Common myeloid progenitor, CD34-positive (primary cell): ENCODE data around the gene SOCS7. TPM values are rescaled to one million over a fixed set of nuclear protein-coding genes. Genes with fewer than 3 reads are reported as not detected.

ENCODE experiments used
- CTCF ChIA-PET: fragments of 350-600 bp; sonication (Branson Sonifier 250); formaldehyde crosslinking; loops from one replicate; lab custom pipeline; 2021; ENCODE audit warnings: antibody characterized with exemption; lab: Charles Lee
- POLR2A ChIA-PET: fragments of 350-600 bp; sonication (Branson Sonifier 250); formaldehyde crosslinking; loops from one replicate; lab custom pipeline; 2021; ENCODE audit warnings: antibody characterized with exemption; lab: Charles Lee
- DNase-seq, 3 donors: peaks; one replicate each; pipeline versions ENCODE4 v3.0.0 to v3.0.0-alpha.2; 2013
- H3K27ac ChIP-seq, 2 experiments: 1 replicate in 1 of 2; 2 replicates in 1 of 2; pipeline ENCODE4 v1.7.0; 2013; ENCODE audit warnings: inconsistent platforms in 2 of 2, low read length in 2 of 2, mild to moderate bottlenecking in 2 of 2, low read depth in 1 of 2, moderate library complexity in 1 of 2; ENCODE audit not compliant: severe bottlenecking in 2 of 2, insufficient read depth in 1 of 2, poor library complexity in 1 of 2
- H3K27me3 ChIP-seq, 5 experiments: replicated peaks in 2 of 5; 1 replicate in 3 of 5; 2 replicates in 2 of 5; pipeline versions ENCODE4 v1.6.1 to v1.7.0; 2013; ENCODE audit warnings: low read length in 4 of 5, mild to moderate bottlenecking in 2 of 5, moderate library complexity in 2 of 5, inconsistent platforms in 1 of 5; ENCODE audit not compliant: insufficient read depth in 5 of 5, control insufficient read depth in 4 of 5
- H3K36me3 ChIP-seq, 4 experiments: 1 replicate in 2 of 4; 2 replicates in 2 of 4; pipeline versions ENCODE4 v1.6.1 to v1.7.0; 2013; ENCODE audit warnings: low read length in 3 of 4, control low read depth in 1 of 4, mild to moderate bottlenecking in 1 of 4; ENCODE audit not compliant: control insufficient read depth in 4 of 4, insufficient read depth in 4 of 4
- H3K4me1 ChIP-seq, 4 experiments: 1 replicate in 3 of 4; 2 replicates in 1 of 4; pipeline versions ENCODE4 v1.6.1 to v1.7.1; 2013; ENCODE audit warnings: low read length in 3 of 4, mild to moderate bottlenecking in 3 of 4, control low read depth in 1 of 4, inconsistent platforms in 1 of 4, moderate library complexity in 1 of 4; ENCODE audit not compliant: control insufficient read depth in 4 of 4, insufficient read depth in 4 of 4; ENCODE audit errors: control extremely low read depth in 1 of 4
- H3K4me3 ChIP-seq, 7 experiments: 1 replicate in 4 of 7; 2 replicates in 3 of 7; pipeline versions ENCODE4 v1.5.1 to v1.7.0; 2013; ENCODE audit warnings: mild to moderate bottlenecking in 7 of 7, low read length in 6 of 7, moderate library complexity in 6 of 7, inconsistent platforms in 2 of 7, low read depth in 2 of 7, control low read depth in 1 of 7; ENCODE audit not compliant: insufficient read depth in 4 of 7, control insufficient read depth in 1 of 7; ENCODE audit errors: extremely low read depth in 1 of 7
- H3K9me3 ChIP-seq, 5 experiments: 1 replicate in 4 of 5; 2 replicates in 1 of 5; pipeline versions ENCODE4 v1.6.1 to v1.7.1; 2013; ENCODE audit warnings: low read length in 4 of 5, mild to moderate bottlenecking in 2 of 5, inconsistent platforms in 1 of 5, low read depth in 1 of 5, moderate library complexity in 1 of 5; ENCODE audit not compliant: control insufficient read depth in 4 of 5, insufficient read depth in 2 of 5; ENCODE audit errors: control extremely low read depth in 1 of 5
- WGBS: methylation state at CpG from one replicate; pipeline ENCODE4 v1.1.5; 2013; ENCODE audit not compliant: insufficient coverage; 5-methylcytosine and 5-hydroxymethylcytosine counted together
- polyA plus RNA-seq: library from polyadenylated mRNA; unstranded; fragments of 120-200 nt; gene quantifications from one replicate; pipeline ENCODE4 v1.2.1, GENCODE V29; 2013

Gene SOCS7, protein sequence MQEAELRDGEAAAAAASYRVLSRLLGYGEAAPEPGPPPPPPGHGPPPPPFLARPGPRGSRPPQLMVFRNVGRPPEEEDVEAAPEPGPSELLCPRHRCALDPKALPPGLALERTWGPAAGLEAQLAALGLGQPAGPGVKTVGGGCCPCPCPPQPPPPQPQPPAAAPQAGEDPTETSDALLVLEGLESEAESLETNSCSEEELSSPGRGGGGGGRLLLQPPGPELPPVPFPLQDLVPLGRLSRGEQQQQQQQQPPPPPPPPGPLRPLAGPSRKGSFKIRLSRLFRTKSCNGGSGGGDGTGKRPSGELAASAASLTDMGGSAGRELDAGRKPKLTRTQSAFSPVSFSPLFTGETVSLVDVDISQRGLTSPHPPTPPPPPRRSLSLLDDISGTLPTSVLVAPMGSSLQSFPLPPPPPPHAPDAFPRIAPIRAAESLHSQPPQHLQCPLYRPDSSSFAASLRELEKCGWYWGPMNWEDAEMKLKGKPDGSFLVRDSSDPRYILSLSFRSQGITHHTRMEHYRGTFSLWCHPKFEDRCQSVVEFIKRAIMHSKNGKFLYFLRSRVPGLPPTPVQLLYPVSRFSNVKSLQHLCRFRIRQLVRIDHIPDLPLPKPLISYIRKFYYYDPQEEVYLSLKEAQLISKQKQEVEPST
- 14.2 TPM for polyA plus RNA-seq

DNA sequence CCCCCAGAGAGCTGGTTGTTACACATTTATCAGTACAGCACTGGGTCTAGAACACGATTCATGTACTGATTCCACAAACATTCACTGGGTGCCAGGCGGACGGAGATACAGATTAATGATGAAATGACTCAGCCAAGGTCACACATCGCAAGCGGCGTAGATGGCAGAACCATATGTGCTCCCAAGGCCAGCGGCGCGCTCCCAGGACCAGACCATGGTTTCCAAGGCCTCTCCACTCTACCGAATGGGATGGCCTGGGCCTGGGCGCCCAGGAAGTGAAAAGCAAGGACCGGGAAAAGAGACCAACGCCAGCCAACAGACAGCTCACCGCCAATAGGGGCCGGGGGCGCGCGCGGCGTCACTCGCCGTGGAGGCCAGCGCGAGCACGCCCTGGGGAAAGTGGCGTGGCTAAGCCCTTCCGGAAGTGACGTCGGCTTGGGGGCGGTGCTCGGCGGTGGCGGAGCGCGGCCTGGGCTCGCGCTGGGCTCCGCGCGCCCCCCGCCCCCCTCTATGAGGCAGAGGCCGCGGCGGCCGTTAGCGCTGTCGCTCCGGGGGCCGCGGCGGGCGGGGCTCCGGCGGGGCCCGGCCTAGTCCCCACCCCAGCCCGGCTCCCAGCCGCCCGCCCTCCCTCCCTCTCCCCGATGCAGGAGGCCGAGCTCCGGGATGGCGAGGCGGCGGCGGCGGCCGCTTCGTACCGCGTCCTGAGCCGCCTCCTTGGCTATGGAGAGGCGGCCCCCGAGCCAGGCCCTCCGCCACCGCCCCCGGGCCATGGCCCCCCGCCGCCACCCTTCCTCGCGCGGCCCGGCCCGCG, at the start of gene SOCS7:
TSS of gene SOCS7 (plus strand) at position 433 of the 811 bp plus-strand sequence. CDS start at position 642, 209 bp downstream.
- peaks cover 1 to 29% (median 20%) of the 10 kb centered on the region in 4 experiments for H3K4me1 ChIP-seq
- ChIA-PET CTCF (interaction anchor here (1.4 to 2.2 kb wide), 3 partner anchors 10 to 70 kb away, joined by 4 to 7 read pairs (median 4); no protein-coding TSS in a partner anchor), POLR2A (interaction anchor here (1.0 kb wide), 1 partner anchor 68 kb away, joined by 3 read pairs; no protein-coding TSS in a partner anchor)
- no peaks in the 10 kb centered on the region for H3K9me3 ChIP-seq
- H3K27me3 ChIP-seq, result no peaks in the 10 kb centered on the region
- peaks cover 0 to 2% (median 0%) of the 10 kb centered on the region in 4 experiments for H3K36me3 ChIP-seq
- H3K4me3 ChIP-seq, result peak within 1 kb of the TSS; percentile 57 to 84 (median 79)
- WGBS, result 7% methylated on average over 57 of the region's 84 CpGs
- peak; percentile 90 to 94 (median 93) for DNase-seq
- peak within 1 kb of the TSS; percentile 25 to 79 for H3K27ac ChIP-seq

DNA sequence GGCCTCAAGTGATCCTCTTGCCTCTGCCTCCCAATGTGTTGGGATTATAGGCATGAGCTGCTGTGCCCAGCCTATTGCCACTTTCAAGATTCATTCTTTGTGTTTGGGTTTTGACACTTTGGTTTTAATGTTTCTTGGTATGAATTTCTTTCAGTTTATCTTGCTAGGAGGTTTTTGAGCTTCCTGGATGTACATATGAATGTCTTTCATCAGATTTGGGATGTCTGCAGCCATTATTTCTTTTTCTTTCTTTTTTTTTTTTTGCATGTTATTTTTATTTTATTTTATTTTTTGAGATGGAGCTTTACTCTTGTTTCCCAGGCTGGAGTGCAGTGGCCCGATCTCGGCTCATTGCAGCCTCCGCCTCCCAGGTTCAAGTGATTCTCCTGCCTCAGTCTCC, 36.1 kb upstream of the SOCS7 start:
- Histone ChIP-seq H3K4me1 (no peaks in the 10 kb centered on the region), H3K4me3 (no peak overlapping the region), H3K9me3 (no peaks in the 10 kb centered on the region), H3K27ac (no peak overlapping the region), H3K27me3 (no peaks in the 10 kb centered on the region), H3K36me3 (peaks cover 11 to 33% (median 13%) of the 10 kb centered on the region in 4 experiments)
- no peak for DNase-seq
- WGBS, result 0% methylated on average over 1 of the region's 3 CpGs
- CTCF ChIA-PET, result interaction anchor here (1.3 kb wide), 1 partner anchor 9 kb away, joined by 3 read pairs; no protein-coding TSS in a partner anchor
- POLR2A ChIA-PET, result no interaction called here

DNA sequence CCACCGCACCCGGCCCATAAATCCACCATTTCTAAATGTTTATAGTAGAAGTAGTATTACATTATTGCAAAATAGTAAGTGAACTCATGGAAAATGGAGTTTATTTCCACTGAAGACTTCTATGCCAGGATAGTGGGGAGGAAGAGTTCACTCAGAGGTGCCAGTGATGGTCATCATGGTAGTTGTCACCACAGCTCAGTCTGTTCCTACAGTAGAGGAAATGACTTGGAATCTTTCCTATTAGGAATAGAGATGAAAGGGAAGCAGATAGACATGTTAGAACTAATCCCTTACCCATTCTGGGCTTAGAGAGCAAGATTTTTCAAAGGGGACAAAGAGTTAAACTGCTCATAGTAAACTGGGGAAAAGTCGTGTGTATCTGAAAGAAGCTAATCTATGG, 34.6 kb upstream of the SOCS7 start:
- H3K27me3 ChIP-seq, result no peaks in the 10 kb centered on the region
- H3K4me3 ChIP-seq, result no peak overlapping the region
- no peak for DNase-seq
- POLR2A ChIA-PET, result no interaction called here
- H3K27ac ChIP-seq, result no peak overlapping the region
- H3K4me1 ChIP-seq, result no peaks in the 10 kb centered on the region
- WGBS, result no CpG with 5 or more reads among the region's 3 CpGs
- CTCF ChIA-PET, result interaction anchor here (0.6 to 1.8 kb wide), 2 partner anchors 16 to 462 kb away, joined by 3 to 5 read pairs; no protein-coding TSS in a partner anchor
- H3K9me3 ChIP-seq, result no peaks in the 10 kb centered on the region
- peaks cover 11 to 33% (median 19%) of the 10 kb centered on the region in 4 experiments for H3K36me3 ChIP-seq

DNA sequence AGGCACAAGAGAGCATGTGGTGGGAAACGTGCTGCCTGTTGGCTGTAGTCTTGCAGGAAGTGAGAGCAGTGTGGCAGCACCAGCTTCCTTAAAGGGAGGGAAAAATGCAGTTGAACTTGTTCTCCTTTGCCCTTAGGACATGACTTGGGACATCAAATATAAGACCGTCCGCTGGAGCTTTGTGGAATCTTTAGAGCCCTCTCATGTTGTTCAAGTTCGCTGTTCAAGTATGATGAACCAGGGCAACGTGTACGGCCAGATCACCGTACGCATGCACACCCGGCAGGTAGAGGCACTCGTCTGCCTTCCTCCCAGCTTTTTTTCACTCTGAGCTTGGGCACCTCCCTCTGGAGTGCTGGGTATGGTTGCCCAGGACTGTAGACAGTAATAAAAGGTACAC, 31.2 kb upstream of the SOCS7 start:
- Histone ChIP-seq H3K36me3 (peaks cover 10 to 37% (median 31%) of the 10 kb centered on the region in 4 experiments), H3K9me3 (no peaks in the 10 kb centered on the region), H3K27me3 (no peaks in the 10 kb centered on the region), H3K4me1 (peaks cover 0 to 8% (median 7%) of the 10 kb centered on the region in 4 experiments), H3K4me3 (no peak overlapping the region), H3K27ac (no peak overlapping the region)
- WGBS, result 99% methylated on average over 9 of the region's 10 CpGs
- CTCF ChIA-PET, result interaction anchor here (0.5 to 1.8 kb wide), 2 partner anchors 9 to 475 kb away, joined by 3 to 7 read pairs; no protein-coding TSS in a partner anchor
- DNase-seq, result no peak
- POLR2A ChIA-PET, result interaction anchor here (0.6 kb wide), 1 partner anchor 1416 kb away, joined by 3 read pairs; no protein-coding TSS in a partner anchor

DNA sequence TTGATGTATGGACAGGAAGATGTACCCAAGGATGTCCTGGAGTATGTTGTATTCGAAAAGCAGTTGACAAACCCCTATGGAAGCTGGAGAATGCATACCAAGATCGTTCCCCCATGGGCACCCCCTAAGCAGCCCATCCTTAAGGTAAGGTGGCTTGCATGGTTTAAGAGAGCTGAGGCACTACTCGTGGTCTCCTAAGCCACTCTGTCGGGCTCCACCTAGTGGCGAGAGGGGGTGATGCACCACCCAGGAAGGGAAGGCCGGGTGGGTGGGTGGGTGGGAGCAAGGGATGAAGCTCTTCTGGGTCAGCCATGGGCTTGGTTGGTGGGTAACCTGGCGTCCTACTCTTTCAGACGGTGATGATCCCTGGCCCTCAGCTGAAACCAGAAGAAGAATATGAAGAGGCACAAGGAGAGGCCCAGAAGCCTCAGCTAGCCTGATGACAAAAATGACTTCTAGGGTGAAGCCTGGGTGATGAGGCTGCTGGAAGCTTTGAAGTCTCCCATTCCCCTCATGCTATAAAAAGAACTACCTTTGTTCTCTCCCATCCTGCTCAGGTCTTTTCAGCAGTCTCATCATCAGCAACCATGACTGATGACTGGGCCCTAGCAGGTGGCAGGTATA, 29.4 kb upstream of the SOCS7 start:
- Histone ChIP-seq H3K9me3 (no peaks in the 10 kb centered on the region), H3K36me3 (peaks cover 8 to 34% (median 26%) of the 10 kb centered on the region in 4 experiments), H3K4me3 (no peak overlapping the region), H3K27ac (no peak overlapping the region), H3K4me1 (peaks cover 0 to 23% (median 21%) of the 10 kb centered on the region in 4 experiments), H3K27me3 (no peaks in the 10 kb centered on the region)
- ChIA-PET POLR2A (no interaction called here), CTCF (interaction anchor here (0.5 to 1.8 kb wide), 4 partner anchors 11 to 126 kb away, joined by 3 to 7 read pairs (median 4); no protein-coding TSS in a partner anchor)
- peak; percentile 41 to 67 (median 61) for DNase-seq
- WGBS, result 64% methylated on average over 3 of the region's 8 CpGs

DNA sequence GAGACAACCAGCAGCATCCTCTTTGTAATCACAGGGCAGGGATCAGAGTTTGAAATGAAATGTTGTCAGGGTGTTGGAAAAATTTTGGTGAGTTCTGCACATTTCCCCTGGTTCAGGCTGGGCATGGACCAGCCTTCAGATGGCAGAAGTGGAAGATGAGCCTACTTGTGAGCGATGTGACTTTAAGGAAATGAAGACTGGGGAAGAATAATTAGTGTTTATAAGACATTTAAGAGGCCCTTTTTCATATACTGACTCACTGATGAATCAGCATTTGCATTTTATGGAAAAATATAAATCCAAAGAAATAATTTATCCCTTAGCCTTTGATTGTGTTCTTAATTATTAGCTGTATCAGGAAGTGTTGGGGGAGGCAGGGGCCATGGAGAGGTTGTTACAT, 28.7 kb upstream of the SOCS7 start:
- Histone ChIP-seq H3K4me1 (peaks cover 0 to 30% (median 24%) of the 10 kb centered on the region in 4 experiments), H3K36me3 (peaks cover 8 to 34% (median 25%) of the 10 kb centered on the region in 4 experiments), H3K4me3 (no peak overlapping the region), H3K27me3 (no peaks in the 10 kb centered on the region), H3K27ac (peak overlapping the region in 1 of 2 experiments; percentile 4), H3K9me3 (no peaks in the 10 kb centered on the region)
- ChIA-PET CTCF (interaction anchor here (0.5 to 1.2 kb wide), 3 partner anchors 17 to 126 kb away, joined by 3 to 4 read pairs (median 3); no protein-coding TSS in a partner anchor), POLR2A (no interaction called here)
- no peak for DNase-seq
- WGBS, result no CpG with 5 or more reads among the region's 1 CpG
